H9 (cell line): ENCODE data around the gene FA2H. TPM values are rescaled to one million over a fixed set of nuclear protein-coding genes. Genes with fewer than 3 reads are reported as not detected.

ENCODE experiments used
- DNase-seq: peaks from one replicate; pipeline ENCODE4 v3.0.0-alpha.2; 2017
- H2AFZ ChIP-seq: one replicate; pipeline ENCODE4 v1.6.1; 2013; ENCODE audit warnings: mild to moderate bottlenecking, low read length, control low read depth, moderate library complexity
- H2AK5ac ChIP-seq: 2 replicates; pipeline ENCODE4 v1.6.1; 2013; ENCODE audit warnings: low read length, control low read depth, mixed read lengths; ENCODE audit not compliant: insufficient read length
- H2BK120ac ChIP-seq: one replicate; pipeline ENCODE4 v1.6.1; 2013; ENCODE audit warnings: low read depth, mild to moderate bottlenecking, low read length, control low read depth, inconsistent platforms; ENCODE audit not compliant: poor library complexity, severe bottlenecking
- H2BK12ac ChIP-seq: 2 replicates; pipeline ENCODE4 v1.6.1; 2013; ENCODE audit warnings: low read length, control low read depth, mixed read lengths, low read depth; ENCODE audit not compliant: insufficient read length
- H2BK15ac ChIP-seq: 2 replicates; pipeline ENCODE4 v1.6.1; 2013; ENCODE audit warnings: low read depth, low read length, control low read depth
- H2BK20ac ChIP-seq: one replicate; pipeline ENCODE4 v1.6.1; 2013; ENCODE audit warnings: low read depth, mild to moderate bottlenecking, low read length, control low read depth, inconsistent platforms; ENCODE audit not compliant: poor library complexity, severe bottlenecking
- H2BK5ac ChIP-seq: 2 replicates; pipeline ENCODE4 v1.6.1; 2013; ENCODE audit warnings: low read length, control low read depth, mixed read lengths; ENCODE audit not compliant: insufficient read length
- H3K14ac ChIP-seq: 2 replicates; pipeline ENCODE4 v1.6.1; 2013; ENCODE audit warnings: low read length, control low read depth; ENCODE audit not compliant: insufficient read depth
- H3K18ac ChIP-seq: 2 replicates; pipeline ENCODE4 v1.6.1; 2013; ENCODE audit warnings: low read depth, mild to moderate bottlenecking, mixed read lengths, low read length, control low read depth; ENCODE audit not compliant: insufficient read length
- H3K23ac ChIP-seq: 2 replicates; pipeline ENCODE4 v1.6.1; 2013; ENCODE audit warnings: low read length, control low read depth, mixed read lengths, low read depth; ENCODE audit not compliant: insufficient read length
- H3K23me2 ChIP-seq: 2 replicates; pipeline ENCODE4 v1.6.1; 2013; ENCODE audit warnings: low read depth, mild to moderate bottlenecking, mixed read lengths, low read length, control low read depth; ENCODE audit not compliant: insufficient read length, poor library complexity, severe bottlenecking
- H3K27ac ChIP-seq: 2 replicates; pipeline ENCODE4 v1.5.1; 2013; ENCODE audit warnings: low read length, control low read depth, mixed read lengths, low read depth; ENCODE audit not compliant: insufficient read length
- H3K27me3 ChIP-seq: 2 replicates; pipeline ENCODE4 v1.6.1; 2013; ENCODE audit warnings: low read length, control low read depth, inconsistent platforms; ENCODE audit not compliant: insufficient read depth
- H3K4ac ChIP-seq: 2 replicates; pipeline ENCODE4 v1.6.1; 2013; ENCODE audit warnings: low read depth, mild to moderate bottlenecking, control low read depth, inconsistent platforms, low read length, moderate library complexity
- H3K4me1 ChIP-seq: 2 replicates; pipeline ENCODE4 v1.6.1; 2013; ENCODE audit warnings: low read length, control low read depth, inconsistent platforms; ENCODE audit not compliant: insufficient read depth
- H3K4me2 ChIP-seq: 2 replicates; pipeline ENCODE4 v1.6.1; 2013; ENCODE audit warnings: low read length, control low read depth, mixed read lengths; ENCODE audit not compliant: insufficient read length, insufficient read depth
- H3K56ac ChIP-seq: 2 replicates; pipeline ENCODE4 v1.6.1; 2013; ENCODE audit warnings: low read depth, mild to moderate bottlenecking, mixed read lengths, low read length, control low read depth; ENCODE audit not compliant: insufficient read length
- H3K79me1 ChIP-seq: 2 replicates; pipeline ENCODE4 v1.6.1; 2013; ENCODE audit warnings: low read depth, mild to moderate bottlenecking, moderate library complexity, low read length, control low read depth, inconsistent platforms; ENCODE audit not compliant: insufficient read depth, poor library complexity, severe bottlenecking
- H3K79me2 ChIP-seq: 2 replicates; pipeline ENCODE4 v1.6.1; 2013; ENCODE audit warnings: low read length, control low read depth, inconsistent platforms; ENCODE audit not compliant: insufficient read depth
- H3K9ac ChIP-seq: 2 replicates; pipeline ENCODE4 v1.6.1; 2013; ENCODE audit warnings: low read length, control low read depth, mixed read lengths; ENCODE audit not compliant: insufficient read length; ENCODE audit errors: extremely low read depth
- H3K9me3 ChIP-seq: one replicate; pipeline ENCODE4 v1.6.1; 2013; ENCODE audit warnings: low read depth, low read length, inconsistent platforms; ENCODE audit not compliant: control insufficient read depth
- H3T11ph ChIP-seq: one replicate; pipeline ENCODE4 v1.6.1; 2013; ENCODE audit warnings: mild to moderate bottlenecking, low read length, control low read depth, inconsistent platforms
- H4K20me1 ChIP-seq: one replicate; pipeline ENCODE4 v1.6.1; 2013; ENCODE audit not compliant: control insufficient read depth, insufficient read length, insufficient read depth
- H4K5ac ChIP-seq: 2 replicates; pipeline ENCODE4 v1.6.1; 2013; ENCODE audit warnings: low read depth, mild to moderate bottlenecking, mixed read lengths, low read length, control low read depth; ENCODE audit not compliant: insufficient read length
- H4K8ac ChIP-seq: replicated peaks from 2 replicates; pipeline ENCODE4 v1.6.1; 2013; ENCODE audit warnings: low read length, control low read depth, mixed read lengths, low read depth; ENCODE audit not compliant: insufficient read length
- H4K91ac ChIP-seq: 2 replicates; pipeline ENCODE4 v1.6.1; 2013; ENCODE audit warnings: low read depth, mild to moderate bottlenecking, moderate library complexity, mixed read lengths, low read length, control low read depth; ENCODE audit not compliant: insufficient read length
- H3K27ac Mint-ChIP-seq, 3 experiments: 2 replicates in 2 of 3; 3 replicates in 1 of 3; pipeline ENCODE4 v1.8.0; 2020 to 2021; ENCODE audit warnings: mixed read lengths in 3 of 3, mild to moderate bottlenecking in 1 of 3, moderate library complexity in 1 of 3
- H3K27me3 Mint-ChIP-seq: 2 replicates; pipeline ENCODE4 v1.8.0; 2021; ENCODE audit warnings: low read depth, mild to moderate bottlenecking, moderate library complexity, mixed read lengths
- H3K36me3 Mint-ChIP-seq, 3 experiments: 2 replicates in 2 of 3; 3 replicates in 1 of 3; pipeline ENCODE4 v1.8.0; 2020 to 2021; ENCODE audit warnings: low read depth in 3 of 3, mixed read lengths in 3 of 3; ENCODE audit not compliant: insufficient read depth in 1 of 3
- H3K4me1 Mint-ChIP-seq, 2 experiments: 2 replicates each; pipeline ENCODE4 v1.8.0; 2020; ENCODE audit warnings: mixed read lengths in 2 of 2
- H3K4me3 Mint-ChIP-seq, 2 experiments: 2 replicates in 1 of 2; 3 replicates in 1 of 2; pipeline ENCODE4 v1.8.0; 2020 to 2021; ENCODE audit warnings: mild to moderate bottlenecking in 2 of 2, mixed read lengths in 2 of 2, moderate library complexity in 1 of 2
- H3K9me3 Mint-ChIP-seq, 2 experiments: 2 replicates in 1 of 2; 3 replicates in 1 of 2; pipeline ENCODE4 v1.8.0; 2020; ENCODE audit warnings: mild to moderate bottlenecking in 2 of 2, mixed read lengths in 2 of 2, moderate library complexity in 1 of 2
- CTCF ChIP-seq: fragments of 200-600 bp; sonication (generic); conservative IDR thresholded peaks from 3 replicates; pipeline ENCODE4 v1.8.0; 2021; ENCODE audit warnings: antibody characterized with exemption, mild to moderate bottlenecking
- WGBS: extraction: QIAGEN DNeasy Blood & Tissue Kit; methylation state at CpG from one replicate; pipeline ENCODE4 v1.1.7; 2013; ENCODE audit warnings: missing lambda C conversion rate, low lambda C conversion rate, mixed read lengths; ENCODE audit not compliant: insufficient read length; ENCODE audit errors: extremely low coverage; 5-methylcytosine and 5-hydroxymethylcytosine counted together
- total RNA-seq: library from RNA; stranded (reverse); gene quantifications from 2 replicates; pipeline ENCODE4 v1.2.1, GENCODE V29; 2021

FA2H gene
- total RNA-seq, 1 experiment from 2014 or later, result 25.1 TPM

- Histone ChIP-seq H3K23me2 (no peaks in the 10 kb centered on the region), H4K8ac (no peak overlapping the region), H3K27ac (no peak overlapping the region), H3K4me1 (no peaks in the 10 kb centered on the region), H3T11ph (no peak overlapping the region), H2BK20ac (no peak overlapping the region), H2BK5ac (no peak overlapping the region), H2AK5ac (no peak overlapping the region), H4K91ac (no peak overlapping the region), H2BK120ac (no peak overlapping the region), H3K79me2 (no peaks in the 10 kb centered on the region), H2BK15ac (no peak overlapping the region), H2BK12ac (no peak overlapping the region), H3K14ac (no peak overlapping the region; the same call in 1 of the 2 replicates), H4K5ac (no peak overlapping the region), H3K23ac (no peak overlapping the region), H3K79me1 (no peaks in the 10 kb centered on the region), H3K18ac (no peak overlapping the region), H4K20me1 (no peaks in the 10 kb centered on the region), H3K27me3 (no peaks in the 10 kb centered on the region), H3K9ac (no peak overlapping the region), H2AFZ (no peak overlapping the region), H3K4ac (no peak overlapping the region), H3K9me3 (no peaks in the 10 kb centered on the region), H3K4me2 (no peak overlapping the region), H3K56ac (no peak overlapping the region)
- H3K4me1 Mint-ChIP-seq, result peaks cover 31 to 45% of the 10 kb centered on the region in 2 experiments
- H3K36me3 Mint-ChIP-seq, result no peaks in the 10 kb centered on the region; a peak in 2 of 7 replicates
- no peak for TF ChIP-seq CTCF
- WGBS, result no CpG with 5 or more reads among the region's 13 CpGs
- no peak overlapping the region for H3K27ac Mint-ChIP-seq
- H3K27me3 Mint-ChIP-seq, result no peaks in the 10 kb centered on the region
- H3K9me3 Mint-ChIP-seq, result no peaks in the 10 kb centered on the region; a peak in 1 of 5 replicates
- H3K4me3 Mint-ChIP-seq, result no peak overlapping the region
- DNase-seq, result no peak
Observed at GRCh38 chr16:74740795-74741304, 33.8 kb downstream of the FA2H start.
